HL-60 (cell line): ENCODE data around the gene NOL8.

Experiments used
- CTCF ChIP-seq: IDR thresholded peaks from one replicate; pipeline ENCODE4 v1.5.1; 2011; ENCODE audit warnings: low read length, control low read depth, inconsistent platforms; ENCODE audit not compliant: insufficient read depth
- POLR2AphosphoS5 ChIP-seq: IDR thresholded peaks from 2 replicates; pipeline ENCODE4 v1.6.1; 2012; ENCODE audit warnings: low read depth
- REST ChIP-seq: IDR thresholded peaks from 2 replicates; pipeline ENCODE4 v1.6.1; 2012; ENCODE audit warnings: low read depth; ENCODE audit not compliant: insufficient replicate concordance

GRCh38 chr9:92294297-92294676 lies 30.9 kb downstream of the NOL8 start:
- TF ChIP-seq POLR2AphosphoS5: no peak; the same call in 1 of the 2 replicates
- no peak for TF ChIP-seq CTCF
- no peak for TF ChIP-seq REST
